Mesothelial cell of epicardium (in vitro differentiated cells): Measurements from ENCODE around the gene ERO1B. TPM values are rescaled to one million over a fixed set of nuclear protein-coding genes. Genes with fewer than 3 reads are reported as not detected.

Experiments used
- DNase-seq, 2 experiments: peaks; one replicate each; pipeline ENCODE4 v3.0.0; 2021; ENCODE audit warnings: low spot score in 2 of 2; ENCODE audit not compliant: unreplicated experiment in 2 of 2
- H3K27ac Mint-ChIP-seq: 2 replicates; pipeline ENCODE4 v1.8.0; 2021; ENCODE audit warnings: mixed read lengths
- H3K27me3 Mint-ChIP-seq: 2 replicates; pipeline ENCODE4 v1.8.0; 2021; ENCODE audit warnings: low read depth, mixed read lengths
- H3K36me3 Mint-ChIP-seq: 2 replicates; pipeline ENCODE4 v1.8.0; 2021; ENCODE audit warnings: mixed read lengths
- H3K4me1 Mint-ChIP-seq: 2 replicates; pipeline ENCODE4 v1.8.0; 2021; ENCODE audit warnings: mixed read lengths
- H3K4me3 Mint-ChIP-seq: 2 replicates; pipeline ENCODE4 v1.8.0; 2021; ENCODE audit warnings: mild to moderate bottlenecking, moderate library complexity, mixed read lengths
- H3K9me3 Mint-ChIP-seq: 2 replicates; pipeline ENCODE4 v1.8.0; 2021; ENCODE audit warnings: mixed read lengths
- CTCF ChIP-seq: fragments of 200-600 bp; sonication (generic); IDR thresholded peaks from one replicate; pipeline ENCODE4 v1.5.0; 2021; ENCODE audit warnings: antibody characterized with exemption; ENCODE audit not compliant: unreplicated experiment
- total RNA-seq: library from RNA; stranded (reverse); gene quantifications from 3 replicates; pipeline ENCODE4 v1.2.1, GENCODE V29; 2021

ERO1B gene
- total RNA-seq, 1 donor from 2014 or later = 6.4 TPM

GRCh38 chr1:236253918-236254637, 27.7 kb downstream of the ERO1B start:
- Mint-ChIP-seq H3K27ac (no peak overlapping the region), H3K4me1 (no peaks in the 10 kb centered on the region), H3K9me3 (peaks cover 21% of the 10 kb centered on the region), H3K4me3 (no peak overlapping the region), H3K27me3 (no peaks in the 10 kb centered on the region), H3K36me3 (peaks cover 21% of the 10 kb centered on the region)
- no peak for TF ChIP-seq CTCF
- DNase-seq = no peak

- H3K4me3 Mint-ChIP-seq = no peak overlapping the region
- no peaks in the 10 kb centered on the region for H3K4me1 Mint-ChIP-seq
These were observed 28.6 kb downstream of the ERO1B start for GRCh38 chr1:236253119-236253518.

GRCh38 chr1:236251587-236251986, 30.2 kb downstream of the ERO1B start:
- peaks cover 5% of the 10 kb centered on the region for H3K36me3 Mint-ChIP-seq
- H3K27ac Mint-ChIP-seq = no peak overlapping the region
- DNase-seq = no peak
- H3K4me3 Mint-ChIP-seq = no peak overlapping the region
- H3K4me1 Mint-ChIP-seq = no peaks in the 10 kb centered on the region
- peaks cover 3% of the 10 kb centered on the region for H3K9me3 Mint-ChIP-seq
- H3K27me3 Mint-ChIP-seq = no peaks in the 10 kb centered on the region
- no peak for TF ChIP-seq CTCF

More at GRCh38 chr1:236253119-236253518, 28.6 kb downstream of the ERO1B start:
- no peak for DNase-seq
- H3K27ac Mint-ChIP-seq = no peak overlapping the region
- TF ChIP-seq CTCF = no peak
- H3K9me3 Mint-ChIP-seq = peaks cover 16% of the 10 kb centered on the region
- peaks cover 16% of the 10 kb centered on the region for H3K36me3 Mint-ChIP-seq
- H3K27me3 Mint-ChIP-seq = no peaks in the 10 kb centered on the region

- peaks cover 3% of the 10 kb centered on the region for H3K9me3 Mint-ChIP-seq
- no peaks in the 10 kb centered on the region for H3K27me3 Mint-ChIP-seq
- H3K4me3 Mint-ChIP-seq = no peak overlapping the region
- DNase-seq = no peak
- H3K27ac Mint-ChIP-seq = no peak overlapping the region
- H3K4me1 Mint-ChIP-seq = no peaks in the 10 kb centered on the region
- H3K36me3 Mint-ChIP-seq = peaks cover 2% of the 10 kb centered on the region
- TF ChIP-seq CTCF = no peak
These were observed 34.5 kb downstream of the ERO1B start for GRCh38 chr1:236247286-236247685.

GRCh38 chr1:236242568-236242967, 39.2 kb downstream of the ERO1B start:
- Mint-ChIP-seq H3K4me3 (no peak overlapping the region), H3K27me3 (no peaks in the 10 kb centered on the region), H3K4me1 (no peaks in the 10 kb centered on the region), H3K9me3 (peaks cover 3% of the 10 kb centered on the region), H3K27ac (no peak overlapping the region), H3K36me3 (peaks cover 3% of the 10 kb centered on the region)
- no peak for TF ChIP-seq CTCF
- DNase-seq = no peak
